K562 (cell line): ENCODE measurements around the gene HPCAL1. TPM values are rescaled to one million over a fixed set of nuclear protein-coding genes. Genes with fewer than 3 reads are reported as not detected.
A peak's percentile ranks its signal among the peaks of the same experiment; 100 is the strongest.
"Not testable (repeated sequence)": the region's sequence is repeated elsewhere in the genome, so short reads cannot be mapped to it uniquely, and the experiment has no call there.

Experiments
- ATAC-seq: fragments of 200-7000 bp; cut with Tn5 transposase; 3 replicates; pipeline ENCODE4 v1.9.1; 2020; ENCODE audit warnings: moderate library complexity
- BruUV-seq: library from RNA; stranded (reverse); fragments of 400-500 nt; replicated peaks from 2 replicates; lab custom pipeline; 2021; lab: Mats Ljungman, UMichigan
- CTCF ChIA-PET: fragments of 300-600 bp; formaldehyde crosslinking; extraction: SDS; loops from one replicate; lab custom pipeline; 2021; ENCODE audit warnings: low intra/inter-chr PET ratio; lab: Yijun Ruan, JAX
- POLR2A ChIA-PET: fragments of 300-600, 350-650 bp; sonication (Branson Sonifier 250); formaldehyde crosslinking; extraction: SDS; loops from one replicate; lab custom pipeline; 2021; ENCODE audit warnings: antibody characterized with exemption, inconsistent platforms; lab: Yijun Ruan, JAX
- DNase-seq, 4 experiments: peaks; one replicate each; pipeline versions ENCODE4 v3.0.0 to v3.0.0-alpha.2; 2011 to 2018; ENCODE audit warnings: low spot score in 3 of 4, mixed read lengths in 3 of 4; ENCODE audit errors: extremely low read depth in 1 of 4
- FAIRE-seq: peaks from 2 replicates; lab custom pipeline; 2011; peaks lifted over from hg19 to GRCh38; lab: Jason Lieb, UNC
- H2AFZ ChIP-seq: 2 replicates; pipeline ENCODE4 v1.6.0; 2011; ENCODE audit warnings: low read depth, low read length, control low read depth, inconsistent platforms
- H3K27ac ChIP-seq: fragments of 200-600 bp; 3 replicates; pipeline ENCODE4 v1.8.0; 2011; ENCODE audit warnings: low read depth, mild to moderate bottlenecking, control low read depth, inconsistent platforms, low read length, moderate library complexity, mixed read lengths; ENCODE audit errors: extremely low read depth
- H3K27me3 ChIP-seq, 2 experiments: fragments of 300-600 bp in 1 of 2; 2 replicates in 1 of 2; 3 replicates in 1 of 2; pipeline versions ENCODE4 v1.6.0 to v1.8.0; 2011; ENCODE audit warnings: inconsistent platforms in 2 of 2, low read length in 2 of 2, mild to moderate bottlenecking in 1 of 2, mixed read lengths in 1 of 2, moderate library complexity in 1 of 2; ENCODE audit not compliant: control insufficient read depth in 2 of 2, insufficient read depth in 2 of 2
- H3K36me3 ChIP-seq: fragments of 300-600 bp; 3 replicates; pipeline ENCODE4 v1.8.0; 2011; ENCODE audit warnings: mild to moderate bottlenecking, low read length, inconsistent platforms; ENCODE audit not compliant: control insufficient read depth, insufficient read depth
- H3K4me1 ChIP-seq, 2 experiments: fragments of 200-600 bp in 1 of 2; replicated peaks in 1 of 2; 2 replicates in 1 of 2; 3 replicates in 1 of 2; pipeline versions ENCODE4 v1.5.1 to v1.8.0; 2011; ENCODE audit warnings: inconsistent platforms in 2 of 2, low read length in 2 of 2, mild to moderate bottlenecking in 1 of 2, mixed read lengths in 1 of 2, moderate library complexity in 1 of 2; ENCODE audit not compliant: control insufficient read depth in 2 of 2, insufficient read depth in 2 of 2
- H3K4me2 ChIP-seq: 2 replicates; pipeline ENCODE4 v1.6.1; 2011; ENCODE audit warnings: low read length, control low read depth, inconsistent platforms, mixed read lengths; ENCODE audit not compliant: insufficient read depth
- H3K4me3 ChIP-seq: fragments of 200-600 bp; sonication (generic), shearing (Covaris generic); 2 replicates; pipeline ENCODE4 v1.5.1; 2016; ENCODE audit warnings: control low read depth, inconsistent platforms
- H3K79me2 ChIP-seq: fragments of 200-600 bp; 3 replicates; pipeline ENCODE4 v1.8.0; 2011; ENCODE audit warnings: low read length, inconsistent platforms; ENCODE audit not compliant: control insufficient read depth, insufficient read depth
- H3K9ac ChIP-seq, 2 experiments: 2 replicates each; pipeline versions ENCODE4 v1.6.0 to v1.6.1; 2011; ENCODE audit warnings: low read depth in 2 of 2, low read length in 2 of 2, control low read depth in 1 of 2, inconsistent platforms in 1 of 2, mild to moderate bottlenecking in 1 of 2, mixed read lengths in 1 of 2; ENCODE audit not compliant: insufficient read depth in 1 of 2
- H3K9me1 ChIP-seq: one replicate; pipeline ENCODE4 v1.6.0; 2011; ENCODE audit warnings: inconsistent platforms, mild to moderate bottlenecking, low read length, moderate library complexity; ENCODE audit not compliant: control insufficient read depth, insufficient read depth
- H3K9me3 ChIP-seq: replicated peaks from 2 replicates; pipeline ENCODE4 v1.5.1; 2011; ENCODE audit warnings: low read depth, low read length, inconsistent platforms; ENCODE audit not compliant: control insufficient read depth, insufficient read depth
- H4K20me1 ChIP-seq: replicated peaks from 2 replicates; pipeline ENCODE4 v1.6.1; 2011; ENCODE audit warnings: low read length, inconsistent platforms, mixed read lengths; ENCODE audit not compliant: control insufficient read depth, insufficient read depth
- BCOR ChIP-seq: fragments of 450-650 bp; IDR thresholded peaks from 2 replicates; pipeline ENCODE4 v1.6.1; 2016
- ETV5 ChIP-seq: sonication (generic); formaldehyde crosslinking; IDR thresholded peaks from 2 replicates; pipeline ENCODE4 v1.4.0; 2020; ENCODE audit warnings: low read depth, mild to moderate bottlenecking, missing genetic modification reagents
- RBM25 ChIP-seq: fragments of 200-400 bp; formaldehyde crosslinking; IDR thresholded peaks from 2 replicates; pipeline ENCODE4 v1.6.1; 2018; ENCODE audit warnings: low read length, low read depth, moderate library complexity; ENCODE audit not compliant: severe bottlenecking
- TRIM24 ChIP-seq, 2 experiments: fragments of 450-650 bp; IDR thresholded peaks; 2 replicates each; pipeline ENCODE4 v1.6.1; 2016
- TRIM28 ChIP-seq: fragments of 450-650 bp; IDR thresholded peaks from 2 replicates; pipeline ENCODE4 v1.6.1; 2017
- in situ Hi-C: fragments of 300-500 bp; cut with MboI; formaldehyde crosslinking; loops from 4 replicates; pipeline ENCODE4 v1.15.0; 2018; ENCODE audit warnings: inconsistent platforms, mixed read lengths
- intact Hi-C: fragments of 100-400 bp; cut with micrococcal nuclease; formaldehyde crosslinking; loops from 2 replicates; pipeline ENCODE4 v1.14.2; 2022
- polyA plus RNA-seq, 8 experiments: library from polyadenylated mRNA; depleted of rRNA in 4 of 8; stranded (reverse) in 5 of 8; unstranded in 3 of 8; fragments of >200 nt; fragmentation: Nextera tagmentation in 2 of 8; fragmentation: Illumina TruSeq in 1 of 8; extraction: Ambion mirVana in 2 of 8; extraction: Trizol in 1 of 8; gene quantifications; 2 replicates each; pipeline versions ENCODE4 v1.2.1 to v1.2.3, GENCODE V29; 2011 to 2014; ENCODE audit warnings: inconsistent platforms in 1 of 8, missing spikeins in 1 of 8
- total RNA-seq, 7 experiments: library from RNA; depleted of rRNA in 6 of 7; stranded (reverse); fragments of >200 nt in 6 of 7; fragmentation: Illumina TruSeq in 2 of 7; extraction: Trizol in 2 of 7; gene quantifications; 2 replicates each; pipeline versions ENCODE4 v1.2.1 to v1.2.3, GENCODE V29; 2011 to 2021; ENCODE audit warnings: low replicate concordance in 1 of 7
- TF ChIP-seq, protein P1 (sequence below): sonication (generic); formaldehyde crosslinking; IDR thresholded peaks from 2 replicates; pipeline ENCODE4 v1.8.0; 2022; ENCODE audit warnings: missing genetic modification reagents, mild to moderate bottlenecking, borderline replicate concordance

HPCAL1 gene
- total and polyA plus RNA-seq, 9 of the 15 experiments (the other 6 are each of a cell fraction or from before 2014, with no cell fraction given) = 2.7 to 65.5 (median 23.9) TPM

DNA sequence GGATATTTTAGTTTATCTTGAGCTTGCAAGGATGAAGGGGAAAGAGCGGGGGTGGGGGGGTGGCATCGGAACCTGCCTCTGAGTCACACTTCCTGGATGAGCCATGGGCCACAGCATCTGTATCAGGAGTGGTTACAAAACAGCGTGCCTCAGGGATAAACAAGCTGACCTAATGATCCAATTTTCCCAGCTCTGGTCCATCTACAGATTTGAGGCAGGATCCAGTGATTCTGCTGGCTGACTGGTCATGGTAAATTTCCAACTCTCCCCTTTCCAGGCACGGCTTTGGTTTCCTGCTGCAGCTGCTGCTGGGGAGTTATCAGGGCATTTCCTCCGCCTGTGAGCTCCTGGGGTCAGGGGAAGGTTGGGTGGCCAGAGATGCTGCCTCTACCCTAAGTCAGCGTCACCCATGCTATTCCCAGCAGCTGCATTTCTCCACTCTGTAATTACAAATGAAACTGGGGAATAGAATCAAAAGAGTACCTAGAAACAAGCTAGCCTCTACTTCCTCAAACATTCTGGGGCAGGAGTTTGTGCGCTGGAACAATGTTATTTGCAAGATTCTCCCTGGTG is 4.7 kb upstream of the HPCAL1 start (continued):
- TF ChIP-seq, protein P1, sequence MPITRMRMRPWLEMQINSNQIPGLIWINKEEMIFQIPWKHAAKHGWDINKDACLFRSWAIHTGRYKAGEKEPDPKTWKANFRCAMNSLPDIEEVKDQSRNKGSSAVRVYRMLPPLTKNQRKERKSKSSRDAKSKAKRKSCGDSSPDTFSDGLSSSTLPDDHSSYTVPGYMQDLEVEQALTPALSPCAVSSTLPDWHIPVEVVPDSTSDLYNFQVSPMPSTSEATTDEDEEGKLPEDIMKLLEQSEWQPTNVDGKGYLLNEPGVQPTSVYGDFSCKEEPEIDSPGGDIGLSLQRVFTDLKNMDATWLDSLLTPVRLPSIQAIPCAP (CRISPR knock-in tag) = no peak
- peak; percentile 37; the same call in 1 of the 2 replicates for TF ChIP-seq ETV5 (CRISPR knock-in tag)
- peak in 1 of 2 experiments; percentile 29; a peak in 1 of 4 replicates for TF ChIP-seq TRIM24 (IDR thresholded peaks at IDR 0.05)
- TF ChIP-seq, all 486 proteins: peak for 41

GRCh38 chr2:10298777-10299176 is 3.9 kb upstream of the HPCAL1 start:
- DNase-seq, H3K27me3 ChIP-seq, H3K9me3 ChIP-seq, ATAC-seq, H3K9ac ChIP-seq, FAIRE-seq, H4K20me1 ChIP-seq, H3K4me2 ChIP-seq, H2AFZ ChIP-seq, H3K36me3 ChIP-seq, in situ Hi-C loops, H3K4me3 ChIP-seq, BruUV-seq, H3K9me1 ChIP-seq, intact Hi-C loops: not testable (repeated sequence)
- CTCF ChIA-PET = interaction anchor here (0.6 kb wide), 1 partner anchor 15 kb away, joined by 3 read pairs; no protein-coding TSS in a partner anchor
- POLR2A ChIA-PET = interaction anchor here (1.0 to 1.7 kb wide), 2 partner anchors 10 to 13 kb away, joined by 4 read pairs; no protein-coding TSS in a partner anchor
- TF ChIP-seq BCOR = peak; percentile 55
- TF ChIP-seq RBM25 = peak; percentile 83
- TF ChIP-seq TRIM28 = peak; percentile 86
- Histone ChIP-seq H3K79me2 (peaks cover 10% of the 10 kb centered on the region), H3K27ac (peak overlapping the region; percentile 57; the same call in 1 of the 3 replicates), H3K4me1 (peaks cover 27 to 35% of the 10 kb centered on the region in 2 experiments)
